H1 (cell line): ENCODE results near the gene HTR2B. TPM values are rescaled to one million over a fixed set of nuclear protein-coding genes. Genes with fewer than 3 reads are reported as not detected.

Source experiments
- CTCF ChIA-PET: fragments of 300-600 bp; sonication (Branson Sonifier 250); formaldehyde crosslinking; loops from one replicate; lab custom pipeline; 2021; ENCODE audit not compliant: partially characterized antibody; lab: Charles Lee
- POLR2A ChIA-PET: fragments of 300-600 bp; sonication (Branson Sonifier 250); formaldehyde crosslinking; loops from one replicate; lab custom pipeline; 2021; ENCODE audit warnings: inconsistent platforms; ENCODE audit not compliant: partially characterized antibody; lab: Charles Lee
- DNase-seq, 2 experiments: peaks; one replicate each; pipeline versions ENCODE4 v3.0.0 to v3.0.0-alpha.2; 2010 to 2022; ENCODE audit warnings: low spot score in 2 of 2, low read depth in 1 of 2, mixed read lengths in 1 of 2
- FAIRE-seq: peaks from 2 replicates; lab custom pipeline; 2011; peaks lifted over from hg19 to GRCh38; lab: Jason Lieb, UNC
- H2AFZ ChIP-seq: 2 replicates; pipeline ENCODE4 v1.8.1; 2012; ENCODE audit warnings: low read length, inconsistent platforms
- H2AK5ac ChIP-seq: 2 replicates; pipeline ENCODE4 v1.6.1; 2013; ENCODE audit warnings: low read depth, low read length
- H2BK120ac ChIP-seq: replicated peaks from 2 replicates; pipeline ENCODE3; 2013; ENCODE audit warnings: low read depth, low read length, inconsistent platforms
- H2BK12ac ChIP-seq: 2 replicates; pipeline ENCODE4 v1.6.1; 2013; ENCODE audit warnings: low read depth, low read length
- H2BK15ac ChIP-seq: 2 replicates; pipeline ENCODE4 v1.6.1; 2013; ENCODE audit warnings: low read length
- H2BK20ac ChIP-seq: 2 replicates; pipeline ENCODE4 v1.6.1; 2013; ENCODE audit warnings: low read length
- H2BK5ac ChIP-seq: 2 replicates; pipeline ENCODE4 v1.6.1; 2013; ENCODE audit warnings: low read depth, low read length
- H3K14ac ChIP-seq: 2 replicates; pipeline ENCODE4 v1.6.1; 2013; ENCODE audit warnings: inconsistent platforms; ENCODE audit not compliant: insufficient read length
- H3K18ac ChIP-seq: 2 replicates; pipeline ENCODE4 v1.6.1; 2013; ENCODE audit warnings: low read length; ENCODE audit errors: extremely low read depth
- H3K23ac ChIP-seq: 2 replicates; pipeline ENCODE4 v1.6.1; 2013; ENCODE audit warnings: inconsistent platforms; ENCODE audit not compliant: insufficient read length
- H3K23me2 ChIP-seq: 2 replicates; pipeline ENCODE4 v1.6.1; 2013; ENCODE audit warnings: low read depth, low read length
- H3K27ac ChIP-seq: 2 replicates; pipeline ENCODE4 v1.6.1; 2011; ENCODE audit warnings: low read depth, low read length, inconsistent platforms
- H3K27me3 ChIP-seq, 4 experiments: replicated peaks in 1 of 4; 1 replicate in 1 of 4; 2 replicates in 3 of 4; pipeline versions ENCODE4 v1.6.1 to v1.8.1; 2011 to 2013; ENCODE audit warnings: low read length in 3 of 4, mild to moderate bottlenecking in 3 of 4, inconsistent platforms in 2 of 4, mixed read lengths in 2 of 4, moderate library complexity in 1 of 4; ENCODE audit not compliant: control insufficient read depth in 3 of 4, insufficient read depth in 3 of 4; ENCODE audit errors: extremely low read depth in 1 of 4
- H3K36me3 ChIP-seq, 4 experiments: 2 replicates each; pipeline versions ENCODE4 v1.6.1 to v1.8.1; 2011 to 2013; ENCODE audit warnings: mild to moderate bottlenecking in 4 of 4, low read length in 3 of 4, moderate library complexity in 2 of 4, control low read depth in 1 of 4, inconsistent platforms in 1 of 4; ENCODE audit not compliant: insufficient read depth in 4 of 4, control insufficient read depth in 2 of 4
- H3K4ac ChIP-seq: replicated peaks from 2 replicates; pipeline ENCODE3; 2013; ENCODE audit warnings: low read length, low read depth, mixed read lengths, inconsistent platforms; ENCODE audit not compliant: insufficient read length
- H3K4me1 ChIP-seq, 4 experiments: replicated peaks in 1 of 4; 1 replicate in 1 of 4; 2 replicates in 3 of 4; pipeline versions ENCODE4 v1.6.1 to v1.8.1; 2011 to 2013; ENCODE audit warnings: low read length in 3 of 4, inconsistent platforms in 2 of 4, mixed read lengths in 1 of 4; ENCODE audit not compliant: insufficient read depth in 4 of 4, control insufficient read depth in 3 of 4
- H3K4me2 ChIP-seq, 2 experiments: 2 replicates each; pipeline versions ENCODE4 v1.6.1 to v1.8.1; 2011 to 2013; ENCODE audit warnings: low read depth in 2 of 2, low read length in 2 of 2, control low read depth in 1 of 2, inconsistent platforms in 1 of 2, mild to moderate bottlenecking in 1 of 2; ENCODE audit not compliant: insufficient read depth in 1 of 2
- H3K4me3 ChIP-seq, 4 experiments: fragments of 200-600, 300-600 bp in 1 of 4; sonication (generic), shearing (Covaris generic), sonication (Bioruptor Twin) in 1 of 4; 2 replicates each; pipeline versions ENCODE4 v1.5.1 to v1.8.1; 2011 to 2016; ENCODE audit warnings: low read length in 4 of 4, low read depth in 3 of 4, control low read depth in 2 of 4, inconsistent platforms in 2 of 4, mild to moderate bottlenecking in 2 of 4, mixed read lengths in 1 of 4, moderate library complexity in 1 of 4; ENCODE audit not compliant: insufficient read depth in 2 of 4; ENCODE audit errors: extremely low read depth in 1 of 4
- H3K56ac ChIP-seq: replicated peaks from 2 replicates; pipeline ENCODE3; 2013; ENCODE audit warnings: low read depth, mild to moderate bottlenecking, mixed read lengths, low read length, inconsistent platforms; ENCODE audit not compliant: insufficient read length
- H3K79me1 ChIP-seq: 2 replicates; pipeline ENCODE4 v1.6.1; 2013; ENCODE audit warnings: low read depth, low read length, control low read depth
- H3K79me2 ChIP-seq, 2 experiments: 2 replicates each; pipeline versions ENCODE4 v1.6.1 to v1.8.1; 2012 to 2013; ENCODE audit warnings: low read length in 2 of 2, mild to moderate bottlenecking in 2 of 2, inconsistent platforms in 1 of 2; ENCODE audit not compliant: insufficient read depth in 2 of 2, control insufficient read depth in 1 of 2
- H3K9ac ChIP-seq, 4 experiments: replicated peaks in 1 of 4; 1 replicate in 1 of 4; 2 replicates in 3 of 4; pipeline versions ENCODE4 v1.6.1 to v1.8.1; 2011 to 2013; ENCODE audit warnings: low read depth in 3 of 4, low read length in 3 of 4, control low read depth in 2 of 4, mild to moderate bottlenecking in 2 of 4, moderate library complexity in 2 of 4, inconsistent platforms in 1 of 4; ENCODE audit errors: extremely low read depth in 1 of 4
- H3K9me3 ChIP-seq, 2 experiments: 2 replicates each; pipeline versions ENCODE4 v1.6.1 to v1.8.1; 2012 to 2013; ENCODE audit warnings: mild to moderate bottlenecking in 2 of 2, moderate library complexity in 2 of 2, control low read depth in 1 of 2, inconsistent platforms in 1 of 2, low read depth in 1 of 2, low read length in 1 of 2, mixed read lengths in 1 of 2; ENCODE audit not compliant: insufficient read depth in 2 of 2
- H4K20me1 ChIP-seq, 2 experiments: replicated peaks in 1 of 2; 2 replicates each; pipeline versions ENCODE3 to v1.8.1; 2011 to 2013; ENCODE audit warnings: inconsistent platforms in 2 of 2, low read length in 2 of 2, mild to moderate bottlenecking in 1 of 2; ENCODE audit not compliant: insufficient read depth in 2 of 2, control insufficient read depth in 1 of 2
- H4K5ac ChIP-seq: 2 replicates; pipeline ENCODE4 v1.6.1; 2013; ENCODE audit warnings: low read length, low read depth, mixed read lengths, inconsistent platforms; ENCODE audit not compliant: insufficient read length
- H4K8ac ChIP-seq: 2 replicates; pipeline ENCODE4 v1.8.0; 2013; ENCODE audit warnings: mild to moderate bottlenecking, moderate library complexity, low read length, inconsistent platforms; ENCODE audit not compliant: insufficient read depth; ENCODE audit errors: extremely low read depth
- H4K91ac ChIP-seq: replicated peaks from 2 replicates; pipeline ENCODE3; 2013; ENCODE audit warnings: low read length, mixed read lengths, inconsistent platforms; ENCODE audit not compliant: insufficient read length
- ATF3 ChIP-seq: IDR thresholded peaks from 2 replicates; pipeline ENCODE4 v1.6.1; 2011; ENCODE audit warnings: low read depth, mild to moderate bottlenecking, low read length; ENCODE audit not compliant: insufficient read depth
- CBX8 ChIP-seq: fragments of 300-800, 300-1000 bp; sonication (generic); IDR thresholded peaks from 2 replicates; pipeline ENCODE4 v1.7.1; 2016; ENCODE audit warnings: low read depth, low read length, borderline replicate concordance
- EGR1 ChIP-seq: IDR thresholded peaks from 2 replicates; pipeline ENCODE4 v1.6.1; 2011; ENCODE audit warnings: low read depth, low read length, borderline replicate concordance
- MAX ChIP-seq: IDR thresholded peaks from 2 replicates; pipeline ENCODE4 v1.6.1; 2012; ENCODE audit warnings: inconsistent platforms
- NRF1 ChIP-seq: IDR thresholded peaks from 2 replicates; pipeline ENCODE4 v1.6.1; 2011; ENCODE audit warnings: mild to moderate bottlenecking, low read depth, low read length, improper control_type of control experiment
- POLR2A ChIP-seq, 2 experiments: IDR thresholded peaks; 1 replicate in 1 of 2; 2 replicates in 1 of 2; pipeline ENCODE4 v1.6.1; 2011; ENCODE audit warnings: low read depth in 2 of 2, low read length in 2 of 2, mild to moderate bottlenecking in 2 of 2; ENCODE audit errors: control extremely low read depth in 1 of 2
- SAP30 ChIP-seq: fragments of 300-600 bp; sonication (generic); IDR thresholded peaks from 2 replicates; pipeline ENCODE4 v1.7.1; 2012; ENCODE audit warnings: low read length, moderate library complexity, mild to moderate bottlenecking, inconsistent platforms; ENCODE audit not compliant: insufficient read depth, insufficient replicate concordance
- SIN3A ChIP-seq, 2 experiments: IDR thresholded peaks in 1 of 2; conservative IDR thresholded peaks in 1 of 2; 2 replicates each; pipeline ENCODE4 v1.6.1; 2011 to 2012; ENCODE audit warnings: low read length in 2 of 2, improper control_type of control experiment in 1 of 2, low read depth in 1 of 2, mild to moderate bottlenecking in 1 of 2
- SP1 ChIP-seq: IDR thresholded peaks from 2 replicates; pipeline ENCODE4 v1.6.1; 2011; ENCODE audit warnings: low read depth, low read length
- SP2 ChIP-seq: IDR thresholded peaks from 2 replicates; pipeline ENCODE4 v1.6.1; 2012; ENCODE audit warnings: mild to moderate bottlenecking, low read length, inconsistent platforms
- SUZ12 ChIP-seq: fragments of 200-600 bp; sonication (generic); IDR thresholded peaks from 2 replicates; pipeline ENCODE4 v1.6.1; 2012; ENCODE audit warnings: mild to moderate bottlenecking, inconsistent platforms, low read length, moderate library complexity, mixed read lengths
- TCF12 ChIP-seq: IDR thresholded peaks from 2 replicates; pipeline ENCODE4 v1.6.1; 2011; ENCODE audit warnings: low read depth, mild to moderate bottlenecking, low read length
- TEAD4 ChIP-seq: IDR thresholded peaks from 2 replicates; pipeline ENCODE4 v1.6.1; 2012; ENCODE audit warnings: low read depth, low read length, inconsistent platforms, mixed read lengths
- YY1 ChIP-seq: IDR thresholded peaks from 2 replicates; pipeline ENCODE4 v1.6.1; 2011; ENCODE audit warnings: low read depth, mild to moderate bottlenecking, low read length
- WGBS, 2 experiments: shearing (Covaris generic) in 1 of 2; methylation state at CpG; one replicate each; pipeline versions ENCODE4 v1.1.6 to v1.1.7; 2013 to 2015; ENCODE audit warnings: low lambda C conversion rate in 2 of 2, mixed read lengths in 2 of 2, inconsistent platforms in 1 of 2, low coverage in 1 of 2, missing lambda C conversion rate in 1 of 2; ENCODE audit not compliant: insufficient replicate concordance in 2 of 2, insufficient coverage in 1 of 2, insufficient read length in 1 of 2; ENCODE audit errors: extremely low coverage in 1 of 2, missing lambda C conversion rate in 1 of 2; 5-methylcytosine and 5-hydroxymethylcytosine counted together
- polyA plus RNA-seq, 7 experiments: library from polyadenylated mRNA; depleted of rRNA in 3 of 7; stranded (reverse) in 5 of 7; unstranded in 2 of 7; fragments of >200 nt in 5 of 7; fragments of 200-250 nt in 2 of 7; gene quantifications; 1 replicate in 5 of 7; 2 replicates in 1 of 7; 4 replicates in 1 of 7; pipeline versions ENCODE4 v1.2.1 to v1.2.3, GENCODE V29; 2011 to 2013; ENCODE audit warnings: missing spikeins in 2 of 7, mixed read lengths in 2 of 7
- total RNA-seq: library from RNA; stranded (reverse); fragmentation: NEBNext Ultra II Directional; extraction: Animal tissue kit (Norgen Biotek cat#: 25700); gene quantifications from 2 replicates; pipeline ENCODE4 v1.2.1, GENCODE V29; 2021

Gene HTR2B
- total and polyA plus RNA-seq, 2 of the 8 experiments (the other 6 are each of a cell fraction or from before 2014, with no cell fraction given), result not detected

GRCh38 chr2:231127480-231127879 lies 2.6 kb upstream of the HTR2B start:
- H3K27ac ChIP-seq, result no peak overlapping the region
- H2AK5ac ChIP-seq, result no peak overlapping the region
- no peak overlapping the region for H3K4me3 ChIP-seq
- no peaks in the 10 kb centered on the region for H3K27me3 ChIP-seq
- no peak overlapping the region for H4K5ac ChIP-seq
- H2BK120ac ChIP-seq, result no peak overlapping the region
- peaks cover 0 to 11% (median 5%) of the 10 kb centered on the region in 4 experiments; a peak in 3 of 7 replicates for H3K4me1 ChIP-seq
- no peak overlapping the region for H2AFZ ChIP-seq
- ChIA-PET POLR2A (interaction anchor here (1.0 kb wide), 1 partner anchor 8 kb away, joined by 3 read pairs; no protein-coding TSS in a partner anchor), CTCF (interaction anchor here (1.7 to 2.8 kb wide), 2 partner anchors 15 to 65 kb away, joined by 8 to 14 read pairs; no protein-coding TSS in a partner anchor)
- H2BK15ac ChIP-seq, result no peak overlapping the region
- no peaks in the 10 kb centered on the region for H3K79me1 ChIP-seq
- H4K91ac ChIP-seq, result no peak overlapping the region
- FAIRE-seq (no peak), DNase-seq (no peak)
- H3K79me2 ChIP-seq, result 0 out of 4 replicates have a peak, but pooled peaks cover 0 to 6% of the 10 kb centered on the region in 2 experiments
- no peak overlapping the region for H3K4ac ChIP-seq
- H3K9me3 ChIP-seq, result no peaks in the 10 kb centered on the region
- H3K36me3 ChIP-seq, result no peaks in the 10 kb centered on the region
- no peak overlapping the region for H3K4me2 ChIP-seq
- no peak overlapping the region for H3K56ac ChIP-seq
- no peak overlapping the region for H3K14ac ChIP-seq
- H4K20me1 ChIP-seq, result peaks cover 0 to 1% of the 10 kb centered on the region in 2 experiments
- no peak overlapping the region for H2BK5ac ChIP-seq
- H3K9ac ChIP-seq, result no peak overlapping the region
- no peak overlapping the region for H3K18ac ChIP-seq
- H4K8ac ChIP-seq, result no peak overlapping the region
- no peak overlapping the region for H2BK20ac ChIP-seq
- 93% methylated on average over 9 of the region's 9 CpGs; no CpG with 5 or more reads in 1 of the 2 experiments for WGBS, 2 experiments
- H3K23ac ChIP-seq, result no peak overlapping the region
- no peaks in the 10 kb centered on the region for H3K23me2 ChIP-seq
- no peak overlapping the region for H2BK12ac ChIP-seq
- no peak for TF ChIP-seq SP2
- no peak for TF ChIP-seq YY1
- TF ChIP-seq CBX8, result no peak
- no peak for TF ChIP-seq SAP30
- TF ChIP-seq SP1, result no peak
- TF ChIP-seq ATF3, result no peak
- TF ChIP-seq EGR1, result no peak
- no peak for TF ChIP-seq TCF12
- TF ChIP-seq NRF1, result no peak
- TF ChIP-seq SUZ12, result no peak
- no peak for TF ChIP-seq MAX
- TF ChIP-seq TEAD4, result no peak
- no peak for TF ChIP-seq POLR2A (IDR thresholded peaks at IDR 0.05; ENCODE audit: control extremely low read depth in 1 of 2, low read depth in 2 of 2, low read length in 2 of 2)
- TF ChIP-seq SIN3A (conservative IDR thresholded peaks at IDR 0.05 in 1 of 2, IDR thresholded peaks at IDR 0.05 in 1 of 2; ENCODE audit: low read depth in 1 of 2, low read length in 2 of 2), result no peak
